ENCODE measurements around the gene DLGAP1.

DLGAP1 gene

GRCh38 chr18:3901042-3901441 lies 554.1 kb downstream of the DLGAP1 start:
- peaks cover 2% of the 10 kb centered on the region; the same call in 1 of the 2 replicates for H3K4me1 ChIP-seq (ENCODE audit: control insufficient read depth, insufficient read depth, low read length)
- H3K27ac ChIP-seq (ENCODE audit: low read depth, low read length): no peak overlapping the region
- no peaks in the 10 kb centered on the region for H3K9me3 ChIP-seq (ENCODE audit: control insufficient read depth, insufficient read depth, low read length)
- H3K9ac ChIP-seq (ENCODE audit: low read depth, low read length): no peak overlapping the region
- no peaks in the 10 kb centered on the region for H3K36me3 ChIP-seq (ENCODE audit: control insufficient read depth, insufficient read depth, low read length)
- H3K4me3 ChIP-seq (ENCODE audit: low read depth, low read length): no peak overlapping the region
- no peaks in the 10 kb centered on the region for H3K27me3 ChIP-seq (ENCODE audit: control insufficient read depth, insufficient read depth, low read length)

GRCh38 chr18:3900327-3900726 lies 554.8 kb downstream of the DLGAP1 start:
- H3K9me3 ChIP-seq (ENCODE audit: control insufficient read depth, insufficient read depth, low read length): no peaks in the 10 kb centered on the region
- H3K36me3 ChIP-seq (ENCODE audit: control insufficient read depth, insufficient read depth, low read length): no peaks in the 10 kb centered on the region
- H3K27ac ChIP-seq (ENCODE audit: low read depth, low read length): no peak overlapping the region
- no peak overlapping the region for H3K9ac ChIP-seq (ENCODE audit: low read depth, low read length)
- H3K27me3 ChIP-seq (ENCODE audit: control insufficient read depth, insufficient read depth, low read length): no peaks in the 10 kb centered on the region
- peaks cover 2% of the 10 kb centered on the region; the same call in 1 of the 2 replicates for H3K4me1 ChIP-seq (ENCODE audit: control insufficient read depth, insufficient read depth, low read length)
- no peak overlapping the region for H3K4me3 ChIP-seq (ENCODE audit: low read depth, low read length)

- no peaks in the 10 kb centered on the region for H3K9me3 ChIP-seq (ENCODE audit: control insufficient read depth, insufficient read depth, low read length)
- no peaks in the 10 kb centered on the region for H3K36me3 ChIP-seq (ENCODE audit: control insufficient read depth, insufficient read depth, low read length)
- peaks cover 2% of the 10 kb centered on the region; the same call in 1 of the 2 replicates for H3K4me1 ChIP-seq (ENCODE audit: control insufficient read depth, insufficient read depth, low read length)
- no peak overlapping the region for H3K27ac ChIP-seq (ENCODE audit: low read depth, low read length)
- no peaks in the 10 kb centered on the region for H3K27me3 ChIP-seq (ENCODE audit: control insufficient read depth, insufficient read depth, low read length)
- no peak overlapping the region for H3K4me3 ChIP-seq (ENCODE audit: low read depth, low read length)
- no peak overlapping the region for H3K9ac ChIP-seq (ENCODE audit: low read depth, low read length)
Measured at GRCh38 chr18:3898861-3899613, 556.1 kb downstream of the DLGAP1 start.

- Histone ChIP-seq H3K4me1 (ENCODE audit: control insufficient read depth, insufficient read depth, low read length) (no peaks in the 10 kb centered on the region), H3K9ac (ENCODE audit: low read depth, low read length) (no peak overlapping the region), H3K27ac (ENCODE audit: low read depth, low read length) (no peak overlapping the region), H3K27me3 (ENCODE audit: control insufficient read depth, insufficient read depth, low read length) (no peaks in the 10 kb centered on the region), H3K4me3 (ENCODE audit: low read depth, low read length) (no peak overlapping the region), H3K36me3 (ENCODE audit: control insufficient read depth, insufficient read depth, low read length) (no peaks in the 10 kb centered on the region), H3K9me3 (ENCODE audit: control insufficient read depth, insufficient read depth, low read length) (no peaks in the 10 kb centered on the region)
Measured at GRCh38 chr18:3892152-3892551, 563.0 kb downstream of the DLGAP1 start.

GRCh38 chr18:3891245-3891644 lies 563.9 kb downstream of the DLGAP1 start:
- H3K27me3 ChIP-seq (ENCODE audit: control insufficient read depth, insufficient read depth, low read length): no peaks in the 10 kb centered on the region
- H3K9ac ChIP-seq (ENCODE audit: low read depth, low read length): no peak overlapping the region
- no peak overlapping the region for H3K27ac ChIP-seq (ENCODE audit: low read depth, low read length)
- no peaks in the 10 kb centered on the region for H3K36me3 ChIP-seq (ENCODE audit: control insufficient read depth, insufficient read depth, low read length)
- H3K4me3 ChIP-seq (ENCODE audit: low read depth, low read length): no peak overlapping the region
- H3K9me3 ChIP-seq (ENCODE audit: control insufficient read depth, insufficient read depth, low read length): no peaks in the 10 kb centered on the region
- H3K4me1 ChIP-seq (ENCODE audit: control insufficient read depth, insufficient read depth, low read length): no peaks in the 10 kb centered on the region

GRCh38 chr18:3889803-3890202 lies 565.3 kb downstream of the DLGAP1 start:
- H3K9me3 ChIP-seq (ENCODE audit: control insufficient read depth, insufficient read depth, low read length): no peaks in the 10 kb centered on the region
- no peak overlapping the region for H3K9ac ChIP-seq (ENCODE audit: low read depth, low read length)

GRCh38 chr18:3889121-3889520 lies 566.0 kb downstream of the DLGAP1 start:
- Histone ChIP-seq H3K36me3 (ENCODE audit: control insufficient read depth, insufficient read depth, low read length) (no peaks in the 10 kb centered on the region), H3K27me3 (ENCODE audit: control insufficient read depth, insufficient read depth, low read length) (no peaks in the 10 kb centered on the region), H3K9me3 (ENCODE audit: control insufficient read depth, insufficient read depth, low read length) (no peaks in the 10 kb centered on the region), H3K4me3 (ENCODE audit: low read depth, low read length) (no peak overlapping the region), H3K9ac (ENCODE audit: low read depth, low read length) (no peak overlapping the region), H3K27ac (ENCODE audit: low read depth, low read length) (no peak overlapping the region), H3K4me1 (ENCODE audit: control insufficient read depth, insufficient read depth, low read length) (no peaks in the 10 kb centered on the region)

More at GRCh38 chr18:3889803-3890202, 565.3 kb downstream of the DLGAP1 start:
- Histone ChIP-seq H3K4me1 (ENCODE audit: control insufficient read depth, insufficient read depth, low read length) (no peaks in the 10 kb centered on the region), H3K36me3 (ENCODE audit: control insufficient read depth, insufficient read depth, low read length) (no peaks in the 10 kb centered on the region), H3K4me3 (ENCODE audit: low read depth, low read length) (no peak overlapping the region), H3K27me3 (ENCODE audit: control insufficient read depth, insufficient read depth, low read length) (no peaks in the 10 kb centered on the region), H3K27ac (ENCODE audit: low read depth, low read length) (no peak overlapping the region)

GRCh38 chr18:3886575-3887322 lies 568.4 kb downstream of the DLGAP1 start:
- H3K27me3 ChIP-seq (ENCODE audit: control insufficient read depth, insufficient read depth, low read length): no peaks in the 10 kb centered on the region
- H3K36me3 ChIP-seq (ENCODE audit: control insufficient read depth, insufficient read depth, low read length): no peaks in the 10 kb centered on the region
- no peaks in the 10 kb centered on the region for H3K9me3 ChIP-seq (ENCODE audit: control insufficient read depth, insufficient read depth, low read length)
- no peak overlapping the region for H3K4me3 ChIP-seq (ENCODE audit: low read depth, low read length)
- H3K4me1 ChIP-seq (ENCODE audit: control insufficient read depth, insufficient read depth, low read length): no peaks in the 10 kb centered on the region
- no peak overlapping the region for H3K9ac ChIP-seq (ENCODE audit: low read depth, low read length)
- no peak overlapping the region for H3K27ac ChIP-seq (ENCODE audit: low read depth, low read length)

GRCh38 chr18:3885209-3885792 lies 569.8 kb downstream of the DLGAP1 start:
- H3K4me1 ChIP-seq (ENCODE audit: control insufficient read depth, insufficient read depth, low read length): no peaks in the 10 kb centered on the region
- H3K27me3 ChIP-seq (ENCODE audit: control insufficient read depth, insufficient read depth, low read length): no peaks in the 10 kb centered on the region
- no peak overlapping the region for H3K27ac ChIP-seq (ENCODE audit: low read depth, low read length)
- H3K4me3 ChIP-seq (ENCODE audit: low read depth, low read length): no peak overlapping the region
- no peak overlapping the region for H3K9ac ChIP-seq (ENCODE audit: low read depth, low read length)
- H3K36me3 ChIP-seq (ENCODE audit: control insufficient read depth, insufficient read depth, low read length): no peaks in the 10 kb centered on the region
- H3K9me3 ChIP-seq (ENCODE audit: control insufficient read depth, insufficient read depth, low read length): no peaks in the 10 kb centered on the region

- Histone ChIP-seq H3K27ac (ENCODE audit: low read depth, low read length) (no peak overlapping the region), H3K4me3 (ENCODE audit: low read depth, low read length) (no peak overlapping the region), H3K9me3 (ENCODE audit: control insufficient read depth, insufficient read depth, low read length) (no peaks in the 10 kb centered on the region), H3K27me3 (ENCODE audit: control insufficient read depth, insufficient read depth, low read length) (no peaks in the 10 kb centered on the region), H3K36me3 (ENCODE audit: control insufficient read depth, insufficient read depth, low read length) (0 out of 2 replicates have a peak, but pooled peaks cover 4% of the 10 kb centered on the region), H3K9ac (ENCODE audit: low read depth, low read length) (no peak overlapping the region), H3K4me1 (ENCODE audit: control insufficient read depth, insufficient read depth, low read length) (0 out of 2 replicates have a peak, but pooled peaks cover 5% of the 10 kb centered on the region)
Measured at GRCh38 chr18:3879836-3880120, 575.3 kb downstream of the DLGAP1 start.

Data from HUES48 (cell line).